GM12875 (cell line): ENCODE data around the gene ZNF574.

Source experiments
- H3K4me3 ChIP-seq: one replicate; pipeline ENCODE4 v1.5.1; 2011; ENCODE audit warnings: low read depth, low read length, control low read depth
- TF ChIP-seq, protein P1 (sequence below): IDR thresholded peaks from 2 replicates; pipeline ENCODE4 v1.5.1; 2011; ENCODE audit warnings: low read depth, mild to moderate bottlenecking, control low read depth, inconsistent platforms, low read length, moderate library complexity, borderline replicate concordance; ENCODE audit not compliant: insufficient read depth

Gene ZNF574

DNA sequence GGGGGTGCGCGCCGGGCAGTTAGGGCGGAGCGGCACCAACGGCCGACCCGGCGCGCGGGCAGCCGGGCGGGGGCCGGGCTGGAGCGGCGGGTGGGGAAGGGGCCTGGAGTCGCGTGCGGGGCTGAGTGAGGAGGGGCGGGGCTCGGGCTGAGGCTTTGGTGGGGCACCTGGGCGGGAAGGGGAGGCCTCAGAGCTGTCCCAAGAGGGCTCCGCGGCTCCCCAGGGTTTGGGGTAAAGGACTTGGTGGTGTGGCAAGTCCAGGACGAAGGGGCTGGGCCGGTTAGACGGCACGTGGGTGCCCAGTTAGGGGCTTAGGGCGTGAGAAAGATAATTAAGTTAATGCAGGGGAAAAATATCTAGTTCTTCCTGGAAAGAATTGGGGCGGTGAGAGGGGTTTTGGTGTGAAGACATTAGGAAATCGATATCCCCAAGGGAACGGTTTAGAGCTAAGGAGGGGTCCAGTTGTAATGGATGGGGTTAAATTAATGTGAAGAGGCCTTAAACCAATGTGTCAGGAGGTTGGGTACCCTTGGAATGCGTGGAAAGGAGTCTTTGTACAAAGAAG is 496 bp downstream of the ZNF574 start:
- TF ChIP-seq, protein P1, sequence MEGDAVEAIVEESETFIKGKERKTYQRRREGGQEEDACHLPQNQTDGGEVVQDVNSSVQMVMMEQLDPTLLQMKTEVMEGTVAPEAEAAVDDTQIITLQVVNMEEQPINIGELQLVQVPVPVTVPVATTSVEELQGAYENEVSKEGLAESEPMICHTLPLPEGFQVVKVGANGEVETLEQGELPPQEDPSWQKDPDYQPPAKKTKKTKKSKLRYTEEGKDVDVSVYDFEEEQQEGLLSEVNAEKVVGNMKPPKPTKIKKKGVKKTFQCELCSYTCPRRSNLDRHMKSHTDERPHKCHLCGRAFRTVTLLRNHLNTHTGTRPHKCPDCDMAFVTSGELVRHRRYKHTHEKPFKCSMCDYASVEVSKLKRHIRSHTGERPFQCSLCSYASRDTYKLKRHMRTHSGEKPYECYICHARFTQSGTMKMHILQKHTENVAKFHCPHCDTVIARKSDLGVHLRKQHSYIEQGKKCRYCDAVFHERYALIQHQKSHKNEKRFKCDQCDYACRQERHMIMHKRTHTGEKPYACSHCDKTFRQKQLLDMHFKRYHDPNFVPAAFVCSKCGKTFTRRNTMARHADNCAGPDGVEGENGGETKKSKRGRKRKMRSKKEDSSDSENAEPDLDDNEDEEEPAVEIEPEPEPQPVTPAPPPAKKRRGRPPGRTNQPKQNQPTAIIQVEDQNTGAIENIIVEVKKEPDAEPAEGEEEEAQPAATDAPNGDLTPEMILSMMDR = no peak
- peak overlapping the region; percentile 68 for H3K4me3 ChIP-seq

DNA sequence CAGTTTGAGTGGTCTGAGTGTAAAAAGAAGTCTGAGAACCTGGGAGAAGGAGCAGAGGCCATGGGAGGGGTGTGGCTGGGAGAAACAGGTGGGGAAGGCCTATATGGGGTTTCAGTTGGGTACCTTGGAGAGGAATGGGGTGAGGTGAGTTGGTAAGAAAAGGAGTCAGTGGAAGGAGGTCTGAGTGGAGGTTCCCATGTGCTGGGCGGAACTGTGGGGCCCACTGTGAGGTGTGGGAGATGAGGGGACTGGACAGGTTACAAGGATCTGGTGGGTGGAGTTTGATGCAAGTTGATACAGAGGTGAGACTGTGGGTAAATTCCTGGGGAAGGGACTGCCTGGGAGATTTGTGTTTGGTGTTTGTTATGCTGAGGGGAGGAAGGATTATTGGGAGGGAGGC is 2.1 kb downstream of the ZNF574 start:
- TF ChIP-seq, protein P1 = no peak
- H3K4me3 ChIP-seq = no peak overlapping the region

DNA sequence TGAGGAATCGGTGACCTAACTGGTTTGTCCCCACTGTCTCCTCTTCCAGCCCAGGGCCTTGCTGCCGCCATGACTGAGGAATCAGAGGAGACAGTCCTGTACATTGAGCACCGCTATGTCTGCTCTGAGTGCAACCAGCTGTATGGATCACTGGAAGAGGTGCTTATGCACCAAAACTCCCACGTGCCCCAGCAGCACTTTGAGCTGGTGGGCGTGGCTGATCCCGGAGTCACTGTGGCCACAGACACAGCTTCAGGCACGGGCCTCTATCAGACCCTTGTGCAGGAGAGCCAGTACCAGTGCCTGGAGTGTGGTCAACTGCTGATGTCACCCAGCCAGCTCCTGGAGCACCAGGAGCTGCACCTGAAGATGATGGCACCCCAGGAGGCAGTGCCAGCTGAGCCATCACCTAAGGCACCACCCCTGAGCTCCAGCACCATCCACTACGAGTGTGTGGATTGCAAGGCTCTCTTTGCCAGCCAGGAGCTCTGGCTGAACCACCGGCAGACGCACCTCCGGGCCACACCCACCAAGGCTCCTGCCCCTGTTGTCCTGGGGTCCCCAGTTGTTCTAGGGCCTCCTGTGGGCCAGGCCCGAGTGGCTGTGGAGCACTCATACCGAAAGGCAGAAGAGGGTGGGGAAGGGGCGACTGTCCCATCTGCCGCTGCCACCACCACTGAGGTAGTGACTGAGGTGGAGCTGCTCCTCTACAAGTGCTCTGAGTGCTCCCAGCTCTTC is 2.7 kb downstream of the ZNF574 start:
- TF ChIP-seq, protein P1 = no peak

DNA sequence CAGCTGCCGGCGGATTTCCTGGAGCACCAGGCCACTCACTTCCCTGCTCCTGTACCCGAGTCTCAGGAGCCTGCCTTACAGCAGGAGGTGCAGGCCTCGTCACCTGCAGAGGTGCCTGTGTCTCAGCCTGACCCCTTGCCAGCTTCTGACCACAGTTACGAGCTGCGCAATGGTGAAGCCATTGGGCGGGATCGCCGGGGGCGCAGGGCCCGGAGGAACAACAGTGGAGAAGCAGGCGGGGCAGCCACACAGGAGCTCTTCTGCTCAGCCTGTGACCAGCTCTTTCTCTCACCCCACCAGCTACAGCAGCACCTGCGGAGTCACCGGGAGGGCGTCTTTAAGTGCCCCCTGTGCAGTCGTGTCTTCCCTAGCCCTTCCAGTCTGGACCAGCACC is 3.3 kb downstream of the ZNF574 start:
- TF ChIP-seq, protein P1 = no peak
- H3K4me3 ChIP-seq = no peak overlapping the region

More for the DNA sequence above, 2.7 kb downstream of the ZNF574 start:
- H3K4me3 ChIP-seq = no peak overlapping the region

DNA sequence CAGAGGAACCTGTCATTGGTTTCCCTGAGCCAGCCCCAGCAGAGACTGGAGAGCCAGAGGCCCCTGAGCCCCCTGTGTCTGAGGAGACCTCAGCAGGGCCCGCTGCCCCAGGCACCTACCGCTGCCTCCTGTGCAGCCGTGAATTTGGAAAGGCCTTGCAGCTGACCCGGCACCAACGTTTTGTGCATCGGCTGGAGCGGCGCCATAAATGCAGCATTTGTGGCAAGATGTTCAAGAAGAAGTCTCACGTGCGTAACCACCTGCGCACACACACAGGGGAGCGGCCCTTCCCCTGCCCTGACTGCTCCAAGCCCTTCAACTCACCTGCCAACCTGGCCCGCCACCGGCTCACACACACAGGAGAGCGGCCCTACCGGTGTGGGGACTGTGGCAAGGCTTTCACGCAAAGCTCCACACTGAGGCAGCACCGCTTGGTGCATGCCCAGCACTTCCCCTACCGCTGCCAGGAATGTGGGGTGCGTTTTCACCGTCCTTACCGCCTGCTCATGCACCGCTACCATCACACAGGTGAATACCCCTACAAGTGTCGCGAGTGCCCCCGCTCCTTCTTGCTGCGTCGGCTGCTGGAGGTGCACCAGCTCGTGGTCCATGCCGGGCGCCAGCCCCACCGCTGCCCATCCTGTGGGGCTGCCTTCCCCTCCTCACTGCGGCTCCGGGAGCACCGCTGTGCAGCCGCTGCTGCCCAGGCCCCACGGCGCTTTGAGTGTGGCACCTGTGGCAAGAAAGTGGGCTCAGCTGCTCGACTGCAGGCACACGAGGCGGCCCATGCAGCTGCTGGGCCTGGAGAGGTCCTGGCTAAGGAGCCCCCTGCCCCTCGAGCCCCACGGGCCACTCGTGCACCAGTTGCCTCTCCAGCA is 4.2 kb downstream of the ZNF574 start:
- TF ChIP-seq, protein P1 = no peak

DNA sequence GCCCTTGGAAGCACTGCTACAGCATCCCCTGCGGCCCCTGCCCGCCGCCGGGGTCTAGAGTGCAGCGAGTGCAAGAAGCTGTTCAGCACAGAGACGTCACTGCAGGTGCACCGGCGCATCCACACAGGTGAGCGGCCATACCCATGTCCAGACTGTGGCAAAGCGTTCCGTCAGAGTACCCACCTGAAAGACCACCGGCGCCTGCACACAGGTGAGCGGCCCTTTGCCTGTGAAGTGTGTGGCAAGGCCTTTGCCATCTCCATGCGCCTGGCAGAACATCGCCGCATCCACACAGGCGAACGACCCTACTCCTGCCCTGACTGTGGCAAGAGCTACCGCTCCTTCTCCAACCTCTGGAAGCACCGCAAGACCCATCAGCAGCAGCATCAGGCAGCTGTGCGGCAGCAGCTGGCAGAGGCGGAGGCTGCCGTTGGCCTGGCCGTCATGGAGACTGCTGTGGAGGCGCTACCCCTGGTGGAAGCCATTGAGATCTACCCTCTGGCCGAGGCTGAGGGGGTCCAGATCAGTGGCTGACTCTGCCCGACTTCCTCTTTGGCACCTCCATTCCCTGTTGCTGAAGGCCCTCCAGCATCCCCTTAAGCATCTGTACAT is 4.9 kb downstream of the ZNF574 start:
- no peak overlapping the region for H3K4me3 ChIP-seq
- TF ChIP-seq, protein P1 = no peak

More for the DNA sequence above, 4.2 kb downstream of the ZNF574 start:
- no peak overlapping the region for H3K4me3 ChIP-seq
